ENCODE results near the gene OLFML2A.

DNA sequence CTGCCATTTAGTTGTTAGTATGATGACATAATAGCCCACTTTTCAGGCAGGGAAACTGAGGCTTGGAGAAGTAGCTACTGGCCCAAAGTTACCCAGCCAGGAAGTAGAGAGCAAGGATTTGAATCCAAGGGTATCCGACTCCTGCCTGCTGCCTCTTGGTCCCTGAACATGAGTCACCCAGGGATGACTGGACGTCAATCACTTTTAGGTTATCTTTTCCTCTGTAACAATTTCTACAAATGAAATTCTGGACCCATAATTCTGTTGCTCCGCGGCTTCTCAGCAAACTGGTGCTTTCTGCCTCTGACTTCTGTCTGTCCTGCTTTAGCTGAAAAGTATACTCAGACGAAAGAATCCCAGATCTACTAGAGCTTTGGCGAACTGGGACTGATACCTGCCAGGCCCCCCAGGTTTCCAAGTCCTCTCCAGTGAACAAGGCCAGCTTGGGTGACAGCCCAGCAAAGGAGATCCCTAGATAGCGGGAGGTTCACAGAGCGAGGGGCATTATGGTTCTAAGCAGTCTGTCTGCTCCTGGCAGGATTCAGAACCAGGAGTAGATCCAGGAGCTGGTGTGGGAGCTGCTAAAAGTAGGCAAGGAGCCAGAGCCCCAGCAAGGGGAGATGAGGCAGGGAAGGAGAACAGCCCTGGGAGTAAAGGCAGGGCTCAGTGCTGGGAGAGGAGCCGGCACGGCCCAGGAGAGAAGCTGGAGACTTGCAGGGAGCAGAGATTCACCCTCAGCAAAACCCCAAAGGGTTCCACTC is 20.6 kb downstream of the OLFML2A start:
- TF ChIP-seq, protein P1, sequence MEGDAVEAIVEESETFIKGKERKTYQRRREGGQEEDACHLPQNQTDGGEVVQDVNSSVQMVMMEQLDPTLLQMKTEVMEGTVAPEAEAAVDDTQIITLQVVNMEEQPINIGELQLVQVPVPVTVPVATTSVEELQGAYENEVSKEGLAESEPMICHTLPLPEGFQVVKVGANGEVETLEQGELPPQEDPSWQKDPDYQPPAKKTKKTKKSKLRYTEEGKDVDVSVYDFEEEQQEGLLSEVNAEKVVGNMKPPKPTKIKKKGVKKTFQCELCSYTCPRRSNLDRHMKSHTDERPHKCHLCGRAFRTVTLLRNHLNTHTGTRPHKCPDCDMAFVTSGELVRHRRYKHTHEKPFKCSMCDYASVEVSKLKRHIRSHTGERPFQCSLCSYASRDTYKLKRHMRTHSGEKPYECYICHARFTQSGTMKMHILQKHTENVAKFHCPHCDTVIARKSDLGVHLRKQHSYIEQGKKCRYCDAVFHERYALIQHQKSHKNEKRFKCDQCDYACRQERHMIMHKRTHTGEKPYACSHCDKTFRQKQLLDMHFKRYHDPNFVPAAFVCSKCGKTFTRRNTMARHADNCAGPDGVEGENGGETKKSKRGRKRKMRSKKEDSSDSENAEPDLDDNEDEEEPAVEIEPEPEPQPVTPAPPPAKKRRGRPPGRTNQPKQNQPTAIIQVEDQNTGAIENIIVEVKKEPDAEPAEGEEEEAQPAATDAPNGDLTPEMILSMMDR (IDR thresholded peaks at IDR 0.05), result no peak
- TF ChIP-seq POLR2A (IDR thresholded peaks at IDR 0.05), result no peak

Measured in thyroid gland (tissue), 4 donors.